ENCODE measurements around the gene NXPH2.

NXPH2 gene

DNA sequence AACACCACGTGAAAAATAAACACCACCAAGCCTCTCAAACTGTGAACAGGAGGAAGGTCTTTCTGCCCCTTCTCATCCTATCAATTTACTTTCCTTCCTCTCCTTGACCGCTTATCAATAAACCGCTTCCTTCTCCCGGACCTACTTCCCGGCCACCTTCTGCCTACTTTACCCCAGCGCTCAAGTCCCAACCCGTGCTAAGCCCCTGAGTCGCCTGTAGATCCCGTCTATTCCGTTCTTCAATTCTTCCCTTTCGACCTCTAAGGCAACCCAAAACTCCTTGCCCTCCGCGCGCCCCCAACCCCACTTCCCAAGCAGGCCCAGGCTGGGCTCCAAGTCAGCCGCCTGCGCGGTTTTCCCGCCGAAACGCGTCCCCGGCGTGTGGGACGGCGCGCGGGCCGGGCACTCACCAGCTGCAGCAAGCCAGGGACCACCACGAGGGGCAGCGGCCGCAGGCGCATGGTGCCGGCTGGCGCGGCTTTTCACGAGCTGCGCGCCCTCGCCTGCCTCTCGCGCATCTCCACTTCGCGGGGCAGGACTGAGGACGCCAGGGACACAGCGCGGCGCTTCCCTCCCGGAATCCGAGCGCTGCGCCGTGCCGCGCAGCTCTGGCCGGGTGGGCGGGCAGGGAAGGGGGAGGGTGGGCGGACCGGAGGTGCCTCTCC lies at the start of gene NXPH2:
NXPH2 (minus strand) TSS at position 610 of the 665 bp plus-strand sequence; CDS start at position 461, 149 bp downstream.
- DNase-seq = no peak

- no peak for DNase-seq
Observed at GRCh38 chr2:138829326-138829919, 49.2 kb upstream of the NXPH2 start.

DNA sequence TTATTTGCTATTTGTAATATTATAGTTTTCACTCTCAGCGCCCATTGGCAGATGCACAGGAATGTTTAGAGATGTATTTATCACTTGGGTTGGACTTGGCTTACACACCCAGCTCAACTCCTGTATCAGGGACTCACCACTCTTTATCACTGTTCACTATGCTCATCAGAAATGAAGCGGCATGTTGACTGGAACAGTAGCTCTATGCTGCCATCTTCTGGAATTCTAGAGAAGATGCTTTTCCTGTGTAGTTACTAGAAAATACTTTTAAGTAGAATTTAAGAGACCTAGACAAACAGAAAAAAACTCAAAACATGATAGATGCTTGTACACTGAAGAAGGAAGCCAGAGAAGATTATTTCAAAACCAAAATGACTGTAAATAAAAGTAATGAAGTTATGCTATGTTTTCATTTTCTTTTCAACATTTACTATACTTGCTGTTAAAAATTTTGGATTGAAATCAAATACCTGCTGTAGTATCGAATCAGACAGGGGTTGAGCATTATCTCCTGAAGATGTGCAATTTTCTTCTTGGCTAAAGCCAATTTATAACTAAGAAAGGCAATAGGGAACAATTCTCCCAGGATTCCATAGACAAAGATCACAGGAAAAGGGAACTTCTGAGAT lies 47.4 kb upstream of the NXPH2 start:
- no peak for DNase-seq

GRCh38 chr2:138823666-138824065 lies 43.5 kb upstream of the NXPH2 start:
- DNase-seq = no peak

DNA sequence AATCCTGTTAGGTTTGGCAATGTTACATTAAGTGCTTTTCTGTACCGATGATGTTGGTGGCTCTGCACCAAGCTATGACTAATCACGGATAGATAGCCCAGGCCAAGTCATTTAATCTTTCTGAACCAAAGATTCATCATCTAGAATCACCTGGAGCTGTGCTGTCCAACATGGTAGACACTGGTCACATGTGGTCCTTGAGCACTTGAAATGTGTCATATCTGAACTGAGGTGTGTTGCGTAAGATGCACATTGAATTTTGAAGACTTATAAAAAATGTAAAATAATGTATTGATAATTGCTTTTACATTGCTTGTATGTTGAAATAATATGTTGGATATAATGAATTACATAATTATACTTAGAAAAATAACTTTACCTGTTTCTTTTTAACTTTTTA lies 39.8 kb upstream of the NXPH2 start:
- no peak for DNase-seq

GRCh38 chr2:138818556-138818955 lies 38.4 kb upstream of the NXPH2 start:
- DNase-seq = no peak

- no peak for DNase-seq
Observed at GRCh38 chr2:138814123-138814898, 34.1 kb upstream of the NXPH2 start.

DNA sequence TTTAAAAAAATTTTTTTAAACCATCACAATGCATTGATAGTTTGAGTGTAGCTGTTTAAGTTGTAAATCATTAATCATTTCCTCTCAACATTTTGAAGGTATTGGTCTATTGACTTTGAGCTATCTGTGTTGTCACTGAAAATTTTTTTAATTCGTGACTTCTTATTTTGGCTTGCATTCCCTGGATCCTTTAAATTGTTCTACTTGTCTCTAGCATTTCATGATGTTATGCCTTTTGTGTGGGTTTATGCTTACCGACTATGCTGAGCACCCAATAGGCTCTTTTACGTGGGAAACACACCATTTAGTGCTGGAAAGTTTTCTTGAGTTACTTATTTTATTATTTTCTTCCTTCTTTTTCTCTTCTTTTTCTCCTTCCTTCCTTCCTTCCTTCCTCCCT lies 31.2 kb upstream of the NXPH2 start:
- DNase-seq = no peak

DNA sequence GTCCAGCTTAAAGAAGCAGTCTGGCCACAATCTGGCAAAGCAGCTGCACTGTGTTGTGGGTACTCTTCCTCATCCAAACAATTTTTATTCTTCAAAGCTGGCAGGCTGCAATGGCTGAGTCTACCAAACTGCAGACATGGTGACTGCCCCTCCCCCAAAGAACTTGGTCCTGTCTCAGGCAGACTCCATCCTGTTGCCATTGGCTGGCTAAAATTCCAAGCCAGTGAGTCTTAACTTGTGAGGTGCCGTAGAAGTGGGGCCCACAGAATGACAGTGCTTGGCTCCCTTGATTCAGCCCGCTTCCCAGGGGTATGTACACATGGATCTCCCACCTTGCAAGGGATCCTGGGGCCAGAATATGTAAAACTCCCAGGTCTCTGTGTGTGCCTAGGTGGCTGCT lies 14.5 kb upstream of the NXPH2 start:
- no peak for DNase-seq

DNA sequence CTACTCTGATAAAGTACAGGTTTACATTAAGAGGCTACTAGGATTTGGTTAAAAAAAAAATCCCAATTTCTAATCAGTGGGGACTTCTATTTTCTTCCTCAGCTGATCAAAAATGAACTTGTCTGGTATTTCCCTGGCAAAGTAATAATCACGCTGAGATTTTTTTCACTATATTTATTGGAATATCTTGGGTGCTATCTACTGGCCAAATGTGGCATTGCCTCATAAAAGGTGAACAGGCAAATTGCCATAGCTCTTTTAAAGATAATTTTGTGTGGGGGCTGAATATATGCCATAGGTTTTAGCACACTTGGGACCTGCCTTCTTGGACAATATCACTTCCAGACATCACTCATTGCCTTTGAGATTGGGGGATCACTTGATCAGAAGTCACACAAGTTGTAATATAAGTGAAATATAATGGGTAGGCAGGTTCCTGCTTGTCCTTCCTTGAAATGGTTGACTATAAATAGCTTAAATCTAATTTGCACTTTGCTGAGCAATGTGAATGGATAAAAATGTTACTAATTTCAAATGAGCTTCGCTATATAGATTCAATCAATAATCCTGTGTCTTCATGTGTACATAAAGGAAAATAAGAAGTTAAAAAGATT lies 7.0 kb upstream of the NXPH2 start:
- no peak for DNase-seq

GRCh38 chr2:138782383-138782782 lies 2.2 kb upstream of the NXPH2 start:
- DNase-seq = no peak

DNA sequence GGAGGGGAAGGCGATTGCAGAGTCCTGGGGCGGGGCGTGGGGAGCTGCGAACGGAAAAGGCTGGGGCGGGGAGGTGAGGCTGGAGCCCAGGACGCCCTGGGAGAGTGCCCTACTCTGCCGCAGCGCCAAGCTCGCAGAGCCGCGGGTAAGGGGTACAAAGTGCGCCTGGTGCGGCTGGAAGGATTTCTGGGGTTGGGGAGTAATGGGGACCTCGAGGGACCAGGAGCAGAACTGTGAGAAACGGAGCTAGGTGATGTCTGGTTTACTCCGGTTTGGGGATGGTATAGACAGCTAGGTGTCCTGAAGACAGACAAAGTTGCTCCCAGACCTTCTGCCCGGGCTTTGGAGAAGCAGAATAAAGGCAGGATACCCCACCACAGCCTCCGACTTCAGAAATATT lies 718 bp upstream of the NXPH2 start:
- DNase-seq = no peak

- DNase-seq = no peak
Observed at GRCh38 chr2:138780446-138780880, 273 bp upstream of the NXPH2 start.

DNA sequence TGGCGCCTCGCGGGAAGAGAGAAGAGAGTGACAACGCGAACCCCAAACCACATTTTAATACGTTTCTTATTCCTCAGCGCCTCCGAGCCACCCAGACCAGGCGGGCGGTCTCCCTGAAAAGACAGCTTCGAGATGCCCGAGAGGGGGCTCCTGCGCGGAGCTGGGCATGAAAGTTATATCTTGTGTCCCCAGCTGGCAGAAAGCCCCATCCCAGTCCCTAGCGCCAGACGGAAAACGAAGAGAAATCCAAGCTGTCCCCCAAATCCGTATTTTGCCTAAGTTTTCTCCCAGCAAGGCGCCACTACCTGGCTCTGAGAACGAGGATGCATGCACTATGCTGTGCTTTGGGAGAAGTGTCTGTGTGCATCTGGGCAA lies 797 bp downstream of the NXPH2 start:
- DNase-seq = no peak

DNA sequence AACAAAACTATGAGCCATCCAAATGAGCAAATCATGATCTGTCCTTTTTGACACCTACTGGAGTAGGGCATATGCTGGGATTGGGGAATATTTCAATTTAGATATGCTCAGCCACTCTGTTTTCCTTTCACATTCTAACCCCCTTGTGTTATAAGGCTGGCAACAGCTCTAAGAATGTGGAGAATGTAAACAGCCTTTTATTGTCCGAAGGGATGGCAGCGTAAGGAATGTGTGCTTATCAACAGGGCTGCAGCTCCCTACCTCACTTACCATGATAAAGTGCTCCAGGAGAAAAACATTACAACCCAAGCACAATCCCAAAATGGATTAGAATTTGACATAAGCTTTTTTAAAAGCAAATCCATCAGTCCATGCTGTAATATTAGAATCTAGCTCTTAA lies 2.2 kb downstream of the NXPH2 start:
- no peak for DNase-seq

GRCh38 chr2:138775736-138776135 lies 4.5 kb downstream of the NXPH2 start:
- DNase-seq = no peak

GRCh38 chr2:138771534-138771933 lies 8.7 kb downstream of the NXPH2 start:
- DNase-seq = no peak

DNA sequence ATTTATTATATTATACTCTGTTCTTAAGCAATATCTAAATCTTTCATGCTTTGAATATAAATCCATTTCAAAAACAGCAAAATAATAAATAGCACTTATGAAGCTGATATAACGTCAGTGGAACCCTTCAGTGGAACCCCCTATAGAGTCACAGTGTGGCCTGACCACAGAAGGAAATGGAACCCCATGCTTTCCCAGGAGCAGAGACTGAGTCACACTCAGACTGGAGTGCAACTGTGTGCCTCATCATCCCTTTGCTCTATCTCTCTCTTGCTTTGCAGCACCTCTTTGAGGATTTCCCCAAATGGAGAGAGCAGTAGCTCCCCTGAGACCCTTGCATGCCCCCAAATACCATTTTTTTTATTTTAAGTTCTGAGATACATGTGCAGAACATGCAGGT lies 13.1 kb downstream of the NXPH2 start:
- DNase-seq = no peak

DNA sequence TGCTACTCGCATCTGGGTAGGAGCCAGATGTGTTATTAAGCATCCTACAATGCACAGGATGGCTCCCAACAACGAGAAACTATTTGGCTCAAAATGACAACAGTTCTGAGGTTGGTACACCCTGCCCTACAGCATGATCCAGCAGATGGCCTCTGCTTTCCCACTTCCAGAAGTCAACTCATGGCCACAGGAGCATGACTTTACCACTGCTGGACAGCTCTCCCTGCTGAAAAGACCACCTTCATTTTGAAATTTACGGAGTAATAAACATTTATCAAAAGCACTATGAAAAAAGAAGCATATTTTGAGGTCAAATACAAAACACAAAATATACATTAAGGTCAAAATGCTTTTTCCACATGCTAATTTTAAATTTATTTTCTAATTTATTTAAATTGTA lies 13.7 kb downstream of the NXPH2 start:
- DNase-seq = no peak

DNA sequence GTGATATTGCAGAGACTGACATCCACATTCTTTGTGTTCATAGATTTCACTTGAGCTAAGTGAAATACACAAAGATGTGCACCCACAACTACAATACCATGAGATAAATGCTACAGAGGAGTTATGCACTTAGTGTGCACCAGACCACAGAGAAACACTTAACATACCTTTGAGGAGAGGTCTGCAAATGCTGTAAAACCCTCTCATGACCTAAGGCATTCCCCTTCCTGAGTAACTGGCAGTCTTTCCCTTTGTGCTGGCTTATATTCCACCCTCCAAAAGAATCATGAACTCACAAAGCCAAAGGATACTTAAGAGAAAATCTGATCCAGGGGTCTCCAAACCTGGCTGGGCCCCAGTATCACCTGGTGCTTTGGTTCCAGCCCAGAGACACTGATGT lies 16.2 kb downstream of the NXPH2 start:
- no peak for DNase-seq

GRCh38 chr2:138762533-138762932 lies 17.7 kb downstream of the NXPH2 start:
- no peak for DNase-seq

DNA sequence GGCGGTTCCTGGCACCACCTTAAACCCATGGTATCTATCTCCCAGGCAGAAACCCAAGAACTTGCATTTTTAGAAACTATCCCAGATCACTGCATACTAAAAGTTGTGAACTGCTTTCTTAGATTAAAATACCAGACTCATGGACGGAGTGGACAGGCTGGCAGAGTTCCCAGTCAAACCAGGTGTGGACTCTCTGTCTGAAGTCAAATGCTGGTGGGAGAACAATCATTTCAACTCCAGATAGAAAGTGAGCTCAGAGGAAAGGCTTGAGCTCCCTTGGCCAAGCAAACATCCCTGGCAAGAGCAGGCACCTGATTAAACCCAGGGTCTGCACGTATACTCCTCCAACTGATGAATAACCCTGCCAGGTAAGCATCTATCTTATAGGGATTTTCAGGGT lies 19.5 kb downstream of the NXPH2 start:
- no peak for DNase-seq

DNA sequence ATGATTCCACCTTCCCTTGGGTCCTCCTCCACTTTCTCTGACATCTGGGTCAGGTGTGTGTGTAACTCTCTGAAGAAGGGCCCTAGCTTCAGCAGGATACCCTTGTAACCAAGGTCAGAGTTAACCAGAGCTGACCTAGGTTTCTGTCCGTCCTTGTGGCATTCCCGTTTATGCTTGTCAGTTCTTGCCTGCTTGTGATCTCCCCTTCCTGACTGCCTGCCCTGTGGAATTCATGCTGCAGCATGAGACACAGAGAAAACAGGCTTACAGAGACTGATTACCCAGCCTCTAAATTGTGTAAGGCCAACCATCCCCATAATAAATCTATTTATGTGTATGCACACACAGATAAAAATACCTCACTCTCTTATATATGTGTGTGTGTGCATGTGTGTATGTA lies 22.8 kb downstream of the NXPH2 start:
- DNase-seq = no peak

Measured in T1000 (cell line).